ENCODE results near the gene CSGALNACT2. TPM values are rescaled to one million over a fixed set of nuclear protein-coding genes. Genes with fewer than 3 reads are reported as not detected.

The CSGALNACT2 gene
- total and polyA plus RNA-seq, 12 donors = 4.6 to 12.9 (median 9.6) TPM

DNA sequence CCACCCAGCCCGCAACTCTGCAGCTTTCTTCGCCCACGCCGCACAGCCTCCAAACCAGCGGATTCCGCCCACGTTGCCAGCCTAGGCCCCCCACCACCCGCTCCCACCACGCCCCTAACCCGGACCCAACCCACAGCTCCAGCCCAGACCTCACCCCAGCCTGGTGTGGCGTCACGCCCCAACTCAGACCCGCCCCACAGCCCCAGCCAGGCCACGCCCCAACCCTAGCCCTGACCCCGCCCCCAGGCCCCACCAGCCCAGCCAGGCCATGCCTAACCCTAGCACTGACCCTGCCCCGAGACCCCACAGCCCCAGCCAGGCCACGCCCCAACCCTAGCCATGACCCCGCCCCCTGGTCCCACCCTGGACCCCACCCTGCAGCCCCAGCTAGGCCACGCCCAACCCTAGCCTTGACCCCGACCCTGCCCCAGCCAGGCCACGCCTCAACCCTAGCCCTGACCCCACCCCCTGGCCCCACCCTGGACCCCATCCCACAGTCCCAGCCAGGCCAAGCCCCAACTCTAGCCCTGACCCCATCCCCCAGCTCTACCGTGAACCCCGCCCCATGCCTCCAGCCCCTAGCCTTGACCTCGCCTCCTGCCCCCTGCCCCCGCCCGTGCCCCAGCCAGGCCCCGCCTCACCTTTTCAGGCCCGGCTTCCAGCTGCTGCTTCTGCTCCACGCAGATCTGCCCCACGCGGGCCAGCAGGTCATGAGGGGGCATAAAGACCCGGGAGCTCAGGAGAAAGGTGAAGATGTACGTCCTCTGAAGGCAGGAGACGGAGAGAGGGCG lies 64.6 kb downstream of the CSGALNACT2 start:
- TF ChIP-seq, protein P1, sequence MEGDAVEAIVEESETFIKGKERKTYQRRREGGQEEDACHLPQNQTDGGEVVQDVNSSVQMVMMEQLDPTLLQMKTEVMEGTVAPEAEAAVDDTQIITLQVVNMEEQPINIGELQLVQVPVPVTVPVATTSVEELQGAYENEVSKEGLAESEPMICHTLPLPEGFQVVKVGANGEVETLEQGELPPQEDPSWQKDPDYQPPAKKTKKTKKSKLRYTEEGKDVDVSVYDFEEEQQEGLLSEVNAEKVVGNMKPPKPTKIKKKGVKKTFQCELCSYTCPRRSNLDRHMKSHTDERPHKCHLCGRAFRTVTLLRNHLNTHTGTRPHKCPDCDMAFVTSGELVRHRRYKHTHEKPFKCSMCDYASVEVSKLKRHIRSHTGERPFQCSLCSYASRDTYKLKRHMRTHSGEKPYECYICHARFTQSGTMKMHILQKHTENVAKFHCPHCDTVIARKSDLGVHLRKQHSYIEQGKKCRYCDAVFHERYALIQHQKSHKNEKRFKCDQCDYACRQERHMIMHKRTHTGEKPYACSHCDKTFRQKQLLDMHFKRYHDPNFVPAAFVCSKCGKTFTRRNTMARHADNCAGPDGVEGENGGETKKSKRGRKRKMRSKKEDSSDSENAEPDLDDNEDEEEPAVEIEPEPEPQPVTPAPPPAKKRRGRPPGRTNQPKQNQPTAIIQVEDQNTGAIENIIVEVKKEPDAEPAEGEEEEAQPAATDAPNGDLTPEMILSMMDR (IDR thresholded peaks at IDR 0.05) = no peak

DNA sequence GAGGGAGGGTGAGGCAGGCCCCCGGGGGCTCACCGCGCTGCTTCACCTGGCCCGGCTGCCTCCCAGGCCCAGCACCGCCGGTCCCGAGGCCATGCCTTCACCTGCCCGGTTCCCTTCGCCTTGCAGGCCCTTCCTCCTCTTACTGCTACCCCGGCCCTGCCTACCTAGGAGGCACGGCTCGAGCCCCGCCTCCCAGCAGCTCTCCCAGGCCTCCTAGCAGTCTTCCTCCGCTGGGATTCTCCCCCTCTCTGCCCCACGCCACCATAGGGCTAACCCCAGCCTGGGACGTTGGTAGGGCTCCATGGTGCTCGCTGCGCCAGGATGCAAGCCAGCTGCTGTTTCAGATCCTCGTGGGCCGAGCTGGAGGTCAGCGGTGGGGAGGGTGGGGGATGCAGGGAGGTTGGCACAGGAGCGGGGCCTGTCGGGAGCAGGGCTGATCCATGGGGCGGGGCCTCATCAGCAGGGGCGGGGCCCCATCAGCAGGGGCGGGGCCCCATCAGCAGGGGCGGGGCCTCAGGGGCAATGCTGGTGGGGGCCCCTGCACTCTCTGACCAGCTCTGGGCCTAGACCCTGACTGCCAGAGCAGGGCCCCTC lies 65.3 kb downstream of the CSGALNACT2 start:
- no peak overlapping the region for H3K27ac ChIP-seq
- peak overlapping the region in 3 of 10 donors; percentile 3 to 23 (median 18) for H3K4me3 ChIP-seq
- ATAC-seq (peak in 2 of 8 donors; percentile 6 to 16), DNase-seq (no peak)
- 52 to 55% methylated on average over 26 to 27 of the region's 27 CpGs for WGBS, 2 donors
- H3K9me3 ChIP-seq = no peaks in the 10 kb centered on the region
- intact Hi-C loops (cut with DNase I) = loop anchor here in 2 of 10 donors (10.0 kb wide), 2 partner anchors 141 to 151 kb away; no protein-coding TSS in a partner anchor
- TF ChIP-seq, protein P1 (IDR thresholded peaks at IDR 0.05) = no peak
- no peaks in the 10 kb centered on the region for H3K36me3 ChIP-seq
- H3K4me1 ChIP-seq = peaks cover 0 to 13% (median 8%) of the 10 kb centered on the region in 9 donors
- H3K27me3 ChIP-seq = peaks cover 0 to 29% (median 13%) of the 10 kb centered on the region in 7 donors

More for the DNA sequence above, 64.6 kb downstream of the CSGALNACT2 start:
- Histone ChIP-seq H3K9me3 (no peaks in the 10 kb centered on the region), H3K27me3 (peaks cover 0 to 29% (median 13%) of the 10 kb centered on the region in 7 donors), H3K4me1 (peaks cover 0 to 13% (median 8%) of the 10 kb centered on the region in 9 donors), H3K4me3 (peak overlapping the region in 9 of 10 donors; percentile 24 to 57 (median 44)), H3K27ac (no peak overlapping the region), H3K36me3 (no peaks in the 10 kb centered on the region)
- DNase-seq (peak; percentile 14 to 52), ATAC-seq (peak in 5 of 8 donors; percentile 40 to 53 (median 43))
- 24 to 27% methylated on average over 29 to 35 of the region's 35 CpGs for WGBS, 2 donors
- intact Hi-C loops (cut with DNase I) = loop anchor here in 2 of 10 donors (10.0 kb wide), 2 partner anchors 142 to 152 kb away; no protein-coding TSS in a partner anchor

DNA sequence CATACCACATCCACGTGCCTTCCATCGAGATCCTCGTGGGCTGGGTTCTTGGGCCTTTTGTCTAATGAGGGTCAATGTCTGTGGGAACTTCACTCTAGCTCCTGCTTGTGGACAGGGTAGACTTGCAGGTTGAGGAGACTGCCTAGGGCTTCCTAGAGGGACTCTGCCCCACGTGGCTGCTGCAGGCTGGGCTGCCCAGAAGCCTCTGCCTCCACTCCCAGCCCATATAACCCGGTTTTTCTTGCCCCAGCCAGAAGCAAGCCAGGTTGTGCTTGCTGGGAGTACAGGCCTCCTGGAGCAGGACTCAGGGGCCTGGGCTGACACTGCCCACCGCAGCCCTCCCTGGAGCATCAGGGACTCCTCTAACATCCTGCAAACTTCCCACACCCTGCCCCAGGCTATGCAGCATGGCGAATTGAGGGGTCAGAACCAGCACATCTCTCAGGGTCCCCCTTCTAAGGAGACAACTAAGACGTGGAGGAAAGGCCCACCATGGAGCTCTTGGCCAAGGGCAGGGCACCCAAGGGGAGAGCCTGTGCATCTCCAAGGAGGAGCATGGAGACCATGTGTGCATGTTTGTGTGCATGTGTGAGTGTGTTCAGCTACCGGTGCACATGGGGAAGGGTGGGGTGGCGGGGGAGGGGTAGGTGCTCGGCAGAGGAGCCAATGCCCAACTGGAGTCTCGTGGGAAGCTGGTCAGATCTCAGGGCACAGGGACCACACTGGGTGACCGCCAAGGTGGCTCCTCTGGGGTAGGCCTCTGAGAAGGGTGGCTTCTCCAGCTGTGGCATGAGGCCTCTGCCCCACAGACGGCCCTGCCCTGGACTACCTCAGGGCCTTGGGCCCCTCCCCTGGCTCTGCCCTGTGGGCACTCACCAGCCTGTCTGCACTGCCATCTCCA lies 66.0 kb downstream of the CSGALNACT2 start:
- intact Hi-C loops (cut with DNase I) = loop anchor here in 2 of 10 donors (10.0 kb wide), 2 partner anchors 141 to 151 kb away; no protein-coding TSS in a partner anchor
- ATAC-seq (peak in 3 of 8 donors; percentile 3 to 6 (median 3)), DNase-seq (no peak)
- Histone ChIP-seq H3K36me3 (no peaks in the 10 kb centered on the region), H3K27me3 (peaks cover 0 to 27% (median 13%) of the 10 kb centered on the region in 7 donors), H3K4me1 (peaks cover 0 to 13% (median 8%) of the 10 kb centered on the region in 9 donors), H3K4me3 (no peak overlapping the region), H3K27ac (no peak overlapping the region), H3K9me3 (no peaks in the 10 kb centered on the region)
- 82 to 85% methylated on average over 14 of the region's 14 CpGs for WGBS, 2 donors
- TF ChIP-seq, protein P1 (IDR thresholded peaks at IDR 0.05) = no peak

All from heart right ventricle (tissue), 16 donors.